Effector memory CD8-positive, alpha-beta T cell (primary cell): ENCODE measurements around the gene MCTS1.
A peak's percentile ranks its signal among the peaks of the same experiment; 100 is the strongest.

Experiments
- ATAC-seq: fragments of 150-1000 bp; cut with Tn5 transposase; replicated peaks from 2 replicates; pipeline ENCODE4 v1.10.0; 2021; ENCODE audit warnings: mild to moderate bottlenecking, moderate library complexity
- DNase-seq, 3 experiments: peaks; one replicate each; pipeline ENCODE4 v3.0.0; 2021
- H3K27ac Mint-ChIP-seq, 2 donors: one replicate each; pipeline ENCODE4 v1.8.0; 2022; ENCODE audit warnings: mild to moderate bottlenecking in 2 of 2, mixed read lengths in 2 of 2, moderate library complexity in 2 of 2
- H3K27me3 Mint-ChIP-seq, 2 donors: one replicate each; pipeline ENCODE4 v1.8.0; 2022; ENCODE audit warnings: mixed read lengths in 2 of 2
- H3K36me3 Mint-ChIP-seq: one replicate; pipeline ENCODE4 v1.8.0; 2022; ENCODE audit warnings: mild to moderate bottlenecking, moderate library complexity, mixed read lengths; ENCODE audit not compliant: insufficient read depth
- H3K4me1 Mint-ChIP-seq, 2 donors: one replicate each; pipeline ENCODE4 v1.8.0; 2022; ENCODE audit warnings: low read depth in 2 of 2, mixed read lengths in 2 of 2
- H3K4me3 Mint-ChIP-seq, 2 donors: one replicate each; pipeline ENCODE4 v1.8.0; 2022; ENCODE audit warnings: mild to moderate bottlenecking in 2 of 2, mixed read lengths in 2 of 2, moderate library complexity in 2 of 2
- H3K9me3 Mint-ChIP-seq, 2 donors: one replicate each; pipeline ENCODE4 v1.8.0; 2022; ENCODE audit warnings: mixed read lengths in 2 of 2
- total RNA-seq, 9 experiments: gene quantifications; one replicate each; lab custom pipeline; 2026; lab: John Stamatoyannopoulos, UW

MCTS1 gene, protein sequence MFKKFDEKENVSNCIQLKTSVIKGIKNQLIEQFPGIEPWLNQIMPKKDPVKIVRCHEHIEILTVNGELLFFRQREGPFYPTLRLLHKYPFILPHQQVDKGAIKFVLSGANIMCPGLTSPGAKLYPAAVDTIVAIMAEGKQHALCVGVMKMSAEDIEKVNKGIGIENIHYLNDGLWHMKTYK
- 15.1 to 54.6 (median 43.4) reads per million in 9 experiments for total RNA-seq

DNA sequence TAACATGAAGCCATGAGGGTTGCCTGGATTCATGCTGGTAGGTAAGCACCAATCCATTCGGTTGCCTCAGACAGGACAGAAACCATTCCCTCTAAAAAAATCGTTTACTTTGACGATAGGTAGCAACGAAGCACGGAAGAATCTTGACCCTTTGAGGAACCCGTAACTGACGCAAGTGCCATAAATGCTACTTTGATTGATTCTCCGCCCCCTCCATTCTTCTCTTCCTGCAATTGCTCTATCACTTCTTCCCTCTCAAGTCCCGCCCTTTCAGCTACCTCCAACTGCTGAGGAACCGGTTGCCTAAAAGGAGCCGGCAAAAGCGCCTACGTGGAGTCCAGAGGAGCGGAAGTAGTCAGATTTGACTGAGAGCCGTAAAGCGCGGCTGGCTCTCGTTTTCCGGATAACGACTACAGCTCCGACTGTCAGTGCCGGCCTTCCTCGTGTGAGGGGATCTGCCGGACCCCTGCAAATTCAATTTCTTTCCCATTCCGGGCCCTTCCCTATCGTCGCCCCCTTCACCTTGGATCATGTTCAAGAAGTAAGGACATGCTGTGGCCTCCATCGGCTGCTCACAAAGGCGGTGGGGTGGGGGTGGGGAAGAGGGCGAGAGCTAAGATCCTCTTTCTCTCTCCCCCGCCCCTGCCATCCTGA is at the start of gene MCTS1:
MCTS1 (plus strand) TSS at position 395 of the 654 bp plus-strand sequence; CDS start at position 531, 136 bp downstream.
- ATAC-seq, result peak; percentile 91
- peak within 1 kb of the TSS; percentile 99 for H3K4me3 Mint-ChIP-seq
- no peaks in the 10 kb centered on the region for H3K27me3 Mint-ChIP-seq
- H3K27ac Mint-ChIP-seq, result peak within 1 kb of the TSS; percentile 98 to 100
- peaks cover 11% of the 10 kb centered on the region for H3K36me3 Mint-ChIP-seq
- peaks cover 5 to 9% of the 10 kb centered on the region in 2 donors for H3K4me1 Mint-ChIP-seq
- no peaks in the 10 kb centered on the region for H3K9me3 Mint-ChIP-seq
- DNase-seq, result peak; percentile 64 to 66 (median 65)

DNA sequence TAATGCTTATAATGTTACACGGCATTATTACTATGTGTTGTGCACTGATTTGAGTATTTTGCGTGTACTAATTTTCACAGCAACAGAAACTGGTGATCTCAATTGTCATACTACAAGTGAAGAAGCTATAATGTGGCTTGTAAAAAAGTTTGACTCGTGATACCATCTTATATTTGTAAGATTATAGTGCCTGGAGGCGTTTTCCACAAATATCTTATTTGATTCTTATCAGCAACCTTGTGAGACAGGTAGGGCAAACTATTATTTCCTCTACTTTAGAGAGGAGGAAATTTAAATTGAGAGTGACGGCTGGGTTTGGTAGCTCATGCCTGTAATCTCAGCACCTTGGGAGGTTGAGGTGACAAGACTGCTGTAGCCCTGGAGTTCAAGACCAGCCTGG is 47.6 kb upstream of the MCTS1 start:
- Mint-ChIP-seq H3K27me3 (no peaks in the 10 kb centered on the region), H3K4me1 (peaks cover 2 to 18% of the 10 kb centered on the region in 2 donors), H3K27ac (no peak overlapping the region), H3K36me3 (peaks cover 20% of the 10 kb centered on the region), H3K9me3 (no peaks in the 10 kb centered on the region), H3K4me3 (peak overlapping the region in 1 of 2 donors; percentile 20)
- ATAC-seq (no peak), DNase-seq (no peak)

- H3K27ac Mint-ChIP-seq, result peak overlapping the region; percentile 92 to 94
- peak overlapping the region; percentile 93 to 95 for H3K4me3 Mint-ChIP-seq
- peaks cover 4 to 27% of the 10 kb centered on the region in 2 donors for H3K4me1 Mint-ChIP-seq
- no peak for ATAC-seq
- DNase-seq, result no peak
- H3K27me3 Mint-ChIP-seq, result no peaks in the 10 kb centered on the region
- H3K9me3 Mint-ChIP-seq, result no peaks in the 10 kb centered on the region
- peaks cover 20% of the 10 kb centered on the region for H3K36me3 Mint-ChIP-seq
These were observed 44.1 kb upstream of the MCTS1 start for GRCh38 chrX:120559804-120560203.

DNA sequence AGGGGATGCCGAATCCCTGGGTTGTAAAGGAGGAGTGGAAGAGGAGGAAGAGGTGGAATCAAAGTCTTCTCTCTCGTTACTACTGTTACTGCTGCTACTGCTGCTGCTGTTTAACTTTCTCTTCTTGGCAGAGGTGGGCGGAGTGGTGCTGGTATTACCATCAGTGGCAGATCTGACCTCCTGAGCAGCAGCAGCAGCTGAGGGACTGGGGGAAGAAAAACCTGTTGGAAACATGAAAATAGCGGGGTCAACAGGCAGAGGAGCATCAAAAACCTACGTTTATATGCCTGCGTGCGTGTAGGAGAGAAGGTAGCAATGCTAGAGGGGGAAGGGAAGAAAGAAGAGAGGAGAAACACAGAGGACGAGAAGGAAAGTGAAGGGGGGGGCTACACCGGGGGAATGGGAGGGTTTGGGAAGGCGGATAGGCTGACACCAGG is 43.5 kb upstream of the MCTS1 start:
- ATAC-seq (peak; percentile 47), DNase-seq (peak; percentile 15 to 33 (median 15))
- Mint-ChIP-seq H3K36me3 (peaks cover 19% of the 10 kb centered on the region), H3K4me3 (peak overlapping the region; percentile 93 to 95), H3K27me3 (no peaks in the 10 kb centered on the region), H3K4me1 (peaks cover 4 to 27% of the 10 kb centered on the region in 2 donors), H3K9me3 (no peaks in the 10 kb centered on the region), H3K27ac (peak overlapping the region; percentile 92 to 94)

DNA sequence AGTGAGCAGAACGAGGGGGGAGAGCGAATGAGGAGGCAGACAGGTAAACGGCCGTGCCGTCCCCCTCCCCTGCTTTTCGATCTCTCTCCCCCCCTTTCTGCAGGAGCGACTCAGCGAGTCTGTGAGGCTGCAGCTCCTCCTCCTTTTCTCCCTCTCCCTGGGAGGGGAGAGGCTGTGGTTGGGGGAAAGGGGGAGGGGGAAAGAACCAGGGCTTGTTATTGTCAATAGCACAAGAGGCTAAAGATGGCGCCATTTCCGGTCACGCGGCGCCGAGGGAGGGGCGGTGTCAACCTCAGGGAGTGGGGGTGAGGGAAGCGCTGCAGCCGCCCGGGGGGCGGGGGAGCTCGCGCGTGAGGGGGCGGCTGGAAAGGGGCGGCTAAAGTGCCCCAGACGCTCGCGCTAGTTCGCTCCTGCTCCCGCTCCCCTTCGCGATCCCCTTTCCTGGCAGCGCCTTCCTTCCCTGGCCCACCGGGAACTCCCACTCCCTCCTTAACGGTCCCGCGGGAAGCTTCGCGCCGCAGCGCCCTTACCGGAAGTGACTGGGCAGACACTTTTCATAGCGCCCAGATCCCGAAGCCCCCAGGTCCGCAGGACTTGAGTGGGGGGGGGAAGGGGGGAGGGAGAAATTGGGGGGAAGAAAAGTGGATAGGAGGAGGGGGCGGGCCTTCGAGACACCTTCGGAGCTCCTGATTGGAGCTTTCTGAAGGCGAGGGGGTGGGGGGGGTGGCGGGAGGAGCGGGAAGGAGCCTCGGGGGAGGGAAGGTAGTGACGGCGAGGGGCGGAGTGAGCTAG is 42.9 kb upstream of the MCTS1 start, which contains the start of gene CUL4B:
CUL4B (minus strand) TSS at position 121 of the 792 bp plus-strand sequence. CDS start 324 bp downstream, outside the sequence.
- H3K27me3 Mint-ChIP-seq, result no peaks in the 10 kb centered on the region
- DNase-seq, result peak; percentile 86 to 91 (median 87)
- peak within 1 kb of the TSS; percentile 92 to 94 for H3K27ac Mint-ChIP-seq

DNA sequence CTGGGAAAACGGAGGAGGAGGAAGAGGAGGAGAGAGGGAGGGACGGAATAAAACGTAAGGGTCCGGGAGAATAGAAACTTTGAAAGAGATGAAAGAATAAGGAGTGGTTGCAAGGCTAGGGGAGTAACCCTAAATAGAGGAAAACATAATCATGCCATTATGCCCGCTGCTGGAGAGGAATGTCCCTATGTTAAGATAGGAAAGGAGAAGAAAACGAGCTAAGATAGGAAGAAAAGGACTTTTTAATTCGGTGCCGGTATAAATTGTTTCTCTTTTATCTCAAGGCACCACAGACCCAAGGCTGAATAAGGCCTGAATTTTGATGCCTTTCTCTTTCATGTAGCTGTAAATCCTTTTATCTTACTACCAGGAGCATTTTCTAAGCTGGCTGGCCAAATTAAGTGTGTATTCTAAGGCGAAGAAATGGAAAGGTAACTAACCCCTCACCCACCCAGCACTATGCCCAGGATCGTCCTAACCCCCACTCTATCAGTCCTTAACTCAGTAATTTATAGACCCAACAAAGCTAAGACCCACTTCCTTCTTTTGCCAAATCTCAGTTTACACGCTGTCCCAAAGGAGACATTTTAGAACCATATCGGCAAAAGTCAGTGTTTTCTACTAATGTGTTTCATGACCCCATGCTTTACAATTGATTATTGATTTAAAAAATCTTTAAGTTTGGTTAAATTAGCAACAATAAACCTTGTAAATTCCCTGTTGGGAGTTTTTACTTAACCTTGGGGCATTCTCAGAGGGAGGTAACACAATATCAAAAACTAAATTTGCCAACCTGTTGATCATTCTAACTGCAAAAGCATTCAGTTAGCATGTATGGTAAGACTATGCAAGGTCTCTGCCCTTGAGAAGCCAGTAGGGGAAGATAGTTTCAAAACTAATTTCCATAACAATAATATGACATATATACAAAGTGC is 42.0 kb upstream of the MCTS1 start:
- H3K27ac Mint-ChIP-seq, result peak overlapping the region; percentile 92 to 94
- H3K4me3 Mint-ChIP-seq, result peak overlapping the region; percentile 93 to 95
- no peak for ATAC-seq
- no peaks in the 10 kb centered on the region for H3K9me3 Mint-ChIP-seq
- H3K36me3 Mint-ChIP-seq, result peaks cover 12% of the 10 kb centered on the region
- H3K4me1 Mint-ChIP-seq, result peaks cover 4 to 23% of the 10 kb centered on the region in 2 donors
- H3K27me3 Mint-ChIP-seq, result no peaks in the 10 kb centered on the region
- no peak for DNase-seq

More for the DNA sequence above, 42.9 kb upstream of the MCTS1 start, which contains the start of gene CUL4B:
- peak within 1 kb of the TSS; percentile 93 to 95 for H3K4me3 Mint-ChIP-seq
- ATAC-seq, result peak; percentile 89
- no peaks in the 10 kb centered on the region for H3K9me3 Mint-ChIP-seq
- H3K36me3 Mint-ChIP-seq, result peaks cover 13% of the 10 kb centered on the region
- H3K4me1 Mint-ChIP-seq, result peaks cover 4 to 27% of the 10 kb centered on the region in 2 donors

DNA sequence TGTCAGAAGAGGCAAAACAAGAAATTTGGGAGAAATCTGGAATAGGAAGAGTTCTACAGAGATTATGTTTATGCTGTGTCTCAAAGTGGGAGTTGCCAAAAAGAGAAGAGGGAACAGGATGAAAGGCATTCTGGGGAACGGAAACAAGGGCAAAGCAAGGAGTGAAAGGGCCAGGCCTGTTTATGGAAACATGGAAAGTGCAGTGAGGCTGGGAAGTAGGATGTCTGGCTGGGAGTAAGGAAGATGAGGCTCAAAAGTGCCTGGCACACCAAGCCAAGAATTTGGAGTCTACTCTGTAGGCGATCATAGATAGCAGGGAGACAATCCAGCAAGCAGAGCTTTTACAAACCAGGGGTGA is 41.4 kb upstream of the MCTS1 start:
- Mint-ChIP-seq H3K4me3 (no peak overlapping the region), H3K9me3 (no peaks in the 10 kb centered on the region), H3K4me1 (peaks cover 4 to 19% of the 10 kb centered on the region in 2 donors), H3K36me3 (peaks cover 12% of the 10 kb centered on the region), H3K27me3 (no peaks in the 10 kb centered on the region), H3K27ac (peak overlapping the region; percentile 92 to 94)
- ATAC-seq, result no peak
- no peak for DNase-seq

- Mint-ChIP-seq H3K4me3 (no peak overlapping the region), H3K36me3 (peaks cover 9% of the 10 kb centered on the region), H3K4me1 (peaks cover 2 to 9% of the 10 kb centered on the region in 2 donors), H3K27me3 (no peaks in the 10 kb centered on the region), H3K9me3 (no peaks in the 10 kb centered on the region), H3K27ac (no peak overlapping the region)
- no peak for ATAC-seq
- no peak for DNase-seq
These were observed 39.0 kb upstream of the MCTS1 start for GRCh38 chrX:120564925-120565324.

DNA sequence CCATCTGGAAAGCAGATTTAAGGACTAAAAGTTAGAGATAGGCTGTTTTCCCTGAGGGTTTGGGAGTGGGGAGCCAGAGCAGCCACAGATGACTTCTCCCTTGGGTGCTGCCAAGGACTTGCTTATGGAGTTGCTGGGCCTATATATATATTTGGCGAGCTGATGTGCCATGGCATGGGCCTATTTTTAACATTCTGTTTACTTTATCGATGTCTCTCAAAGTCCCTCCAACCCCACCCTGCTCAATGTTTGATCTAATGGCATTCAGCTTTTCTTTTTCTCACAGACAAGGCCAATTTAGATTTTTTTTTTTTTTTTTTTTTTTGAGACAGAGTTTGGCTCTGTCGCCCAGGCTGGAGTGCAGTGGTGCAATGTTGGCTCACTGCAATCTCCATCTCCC is 37.1 kb upstream of the MCTS1 start:
- ATAC-seq (no peak), DNase-seq (no peak)
- peaks cover 0 to 6% of the 10 kb centered on the region in 2 donors for H3K4me1 Mint-ChIP-seq
- no peaks in the 10 kb centered on the region for H3K9me3 Mint-ChIP-seq
- peaks cover 3% of the 10 kb centered on the region for H3K36me3 Mint-ChIP-seq
- no peak overlapping the region for H3K4me3 Mint-ChIP-seq
- H3K27ac Mint-ChIP-seq, result no peak overlapping the region
- no peaks in the 10 kb centered on the region for H3K27me3 Mint-ChIP-seq

- no peaks in the 10 kb centered on the region for H3K4me1 Mint-ChIP-seq
- no peak overlapping the region for H3K4me3 Mint-ChIP-seq
- no peaks in the 10 kb centered on the region for H3K27me3 Mint-ChIP-seq
- H3K36me3 Mint-ChIP-seq, result no peaks in the 10 kb centered on the region
- DNase-seq (no peak), ATAC-seq (no peak)
- no peak overlapping the region for H3K27ac Mint-ChIP-seq
- no peaks in the 10 kb centered on the region for H3K9me3 Mint-ChIP-seq
These were observed 35.9 kb upstream of the MCTS1 start for GRCh38 chrX:120568035-120568434.

DNA sequence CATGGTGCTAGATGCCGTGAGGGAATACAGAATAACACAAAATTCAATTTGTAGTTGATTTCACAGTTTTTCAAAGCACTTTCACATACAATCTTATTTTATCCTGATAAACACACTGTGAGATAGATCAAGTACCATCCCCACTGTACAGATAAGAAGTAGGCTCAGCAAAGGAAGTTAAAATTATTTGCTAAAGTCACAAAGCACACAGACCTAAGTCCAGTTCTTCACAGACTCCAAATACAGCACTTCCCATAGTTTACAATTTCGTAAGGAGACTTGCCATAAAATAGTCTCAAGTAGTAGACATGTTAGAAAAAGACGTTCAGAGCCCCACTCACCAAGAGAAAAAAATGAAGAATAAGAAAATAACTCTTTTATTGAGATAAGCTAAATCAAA is 35.3 kb upstream of the MCTS1 start:
- ATAC-seq, result no peak
- H3K9me3 Mint-ChIP-seq, result no peaks in the 10 kb centered on the region
- no peaks in the 10 kb centered on the region for H3K27me3 Mint-ChIP-seq
- no peaks in the 10 kb centered on the region for H3K4me1 Mint-ChIP-seq
- no peak overlapping the region for H3K27ac Mint-ChIP-seq
- no peaks in the 10 kb centered on the region for H3K36me3 Mint-ChIP-seq
- H3K4me3 Mint-ChIP-seq, result no peak overlapping the region
- DNase-seq, result no peak

GRCh38 chrX:120570011-120570600 is 33.8 kb upstream of the MCTS1 start:
- Mint-ChIP-seq H3K9me3 (no peaks in the 10 kb centered on the region), H3K36me3 (no peaks in the 10 kb centered on the region), H3K4me1 (no peaks in the 10 kb centered on the region), H3K4me3 (no peak overlapping the region), H3K27ac (no peak overlapping the region), H3K27me3 (no peaks in the 10 kb centered on the region)
- DNase-seq (no peak), ATAC-seq (no peak)
